CD4-positive, alpha-beta T cell treated with Interleukin-15 for 1 hour (primary cell): ENCODE results near the gene INSYN2A.
A peak's percentile ranks its signal among the peaks of the same experiment; 100 is the strongest.

Experiments used
- DNase-seq: peaks from one replicate; pipeline ENCODE4 v3.0.0-alpha.2; 2020

INSYN2A gene

GRCh38 chr10:127196282-127197153 lies at the start of gene INSYN2A:
TSS of gene INSYN2A (minus strand) at chr10:127196591. CDS start at chr10:127176395, 20,196 bp downstream.
- no peak for DNase-seq

- no peak for DNase-seq
These were observed 49.1 kb upstream of the INSYN2A start for GRCh38 chr10:127245456-127245855.

- peak; percentile 23 for DNase-seq
These were observed 47.3 kb upstream of the INSYN2A start for GRCh38 chr10:127243490-127244272.

- DNase-seq = no peak
These were observed 46.5 kb upstream of the INSYN2A start for GRCh38 chr10:127242914-127243313.

GRCh38 chr10:127236266-127236665 lies 39.9 kb upstream of the INSYN2A start:
- DNase-seq = no peak

GRCh38 chr10:127234306-127234800 lies 38.0 kb upstream of the INSYN2A start:
- DNase-seq = no peak

- no peak for DNase-seq
These were observed 31.9 kb upstream of the INSYN2A start for GRCh38 chr10:127228195-127228787.

GRCh38 chr10:127227663-127228062 lies 31.3 kb upstream of the INSYN2A start:
- DNase-seq = no peak

GRCh38 chr10:127227027-127227426 lies 30.6 kb upstream of the INSYN2A start:
- no peak for DNase-seq

- no peak for DNase-seq
These were observed 24.9 kb upstream of the INSYN2A start for GRCh38 chr10:127221281-127221680.

GRCh38 chr10:127218658-127219057 lies 22.3 kb upstream of the INSYN2A start:
- DNase-seq = no peak

- no peak for DNase-seq
These were observed 20.4 kb upstream of the INSYN2A start for GRCh38 chr10:127216786-127217185.

- no peak for DNase-seq
These were observed 19.9 kb upstream of the INSYN2A start for GRCh38 chr10:127216274-127216673.

- no peak for DNase-seq
These were observed 19.5 kb upstream of the INSYN2A start for GRCh38 chr10:127215866-127216265.

GRCh38 chr10:127210936-127211466 lies 14.6 kb upstream of the INSYN2A start:
- no peak for DNase-seq

- DNase-seq = no peak
These were observed 10.7 kb upstream of the INSYN2A start for GRCh38 chr10:127207081-127207480.

- no peak for DNase-seq
These were observed 6.7 kb upstream of the INSYN2A start for GRCh38 chr10:127203067-127203466.

- no peak for DNase-seq
These were observed 4.3 kb upstream of the INSYN2A start for GRCh38 chr10:127200646-127201045.

- DNase-seq = no peak
These were observed 2.3 kb upstream of the INSYN2A start for GRCh38 chr10:127198721-127199120.

GRCh38 chr10:127198307-127198706 lies 1.9 kb upstream of the INSYN2A start:
- DNase-seq = no peak

GRCh38 chr10:127197154-127197432 lies 702 bp upstream of the INSYN2A start:
- no peak for DNase-seq

GRCh38 chr10:127195571-127196281 lies 665 bp downstream of the INSYN2A start:
- DNase-seq = no peak

GRCh38 chr10:127195041-127195506 lies 1.3 kb downstream of the INSYN2A start:
- DNase-seq = no peak
